CD4-positive, CD25-positive, alpha-beta regulatory T cell (primary cell): Measurements from ENCODE around the gene TARS2. TPM values are rescaled to one million over a fixed set of nuclear protein-coding genes. Genes with fewer than 3 reads are reported as not detected.

Source experiments
- ATAC-seq, 2 donors: fragments of 150-1000 bp; cut with Tn5 transposase; one replicate each; pipeline ENCODE4 v1.10.0; 2021; ENCODE audit warnings: low read depth in 2 of 2, moderate number of reproducible peaks in 2 of 2, moderate library complexity in 1 of 2
- DNase-seq, 3 donors: peaks; one replicate each; pipeline versions ENCODE4 v3.0.0 to v3.0.0-alpha.2; 2012 to 2022; ENCODE audit warnings: mixed read lengths in 1 of 3
- H3K27ac ChIP-seq: one replicate; pipeline ENCODE4 v1.7.0; 2013; ENCODE audit warnings: mild to moderate bottlenecking, low read length; ENCODE audit not compliant: insufficient read depth, poor library complexity, severe bottlenecking
- H3K27me3 ChIP-seq: one replicate; pipeline ENCODE4 v1.7.0; 2013; ENCODE audit warnings: low read length; ENCODE audit not compliant: control insufficient read depth, insufficient read depth
- H3K36me3 ChIP-seq: one replicate; pipeline ENCODE4 v1.7.0; 2013; ENCODE audit warnings: mild to moderate bottlenecking, low read length, moderate library complexity; ENCODE audit not compliant: control insufficient read depth, insufficient read depth
- H3K4me1 ChIP-seq: 2 replicates; pipeline ENCODE4 v1.7.0; 2013; ENCODE audit warnings: mild to moderate bottlenecking, low read length; ENCODE audit not compliant: insufficient read depth, control insufficient read depth, poor library complexity, severe bottlenecking
- H3K4me3 ChIP-seq: one replicate; pipeline ENCODE4 v1.7.0; 2013; ENCODE audit warnings: low read depth, mild to moderate bottlenecking, low read length, moderate library complexity
- H3K9me3 ChIP-seq, 2 experiments: 1 replicate in 1 of 2; 2 replicates in 1 of 2; pipeline ENCODE4 v1.7.0; 2013; ENCODE audit warnings: low read length in 2 of 2, mild to moderate bottlenecking in 1 of 2, moderate library complexity in 1 of 2; ENCODE audit not compliant: control insufficient read depth in 2 of 2
- H3K27ac Mint-ChIP-seq, 3 donors: one replicate each; pipeline ENCODE4 v1.8.0; 2020 to 2022; ENCODE audit warnings: mild to moderate bottlenecking in 3 of 3, mixed read lengths in 3 of 3, moderate library complexity in 2 of 3
- H3K27me3 Mint-ChIP-seq: one replicate; pipeline ENCODE4 v1.8.0; 2022; ENCODE audit warnings: mild to moderate bottlenecking, mixed read lengths
- H3K36me3 Mint-ChIP-seq: one replicate; pipeline ENCODE4 v1.8.0; 2020; ENCODE audit warnings: mixed read lengths
- H3K4me1 Mint-ChIP-seq, 4 donors: one replicate each; pipeline ENCODE4 v1.8.0; 2020 to 2022; ENCODE audit warnings: mixed read lengths in 4 of 4, mild to moderate bottlenecking in 1 of 4
- H3K4me3 Mint-ChIP-seq, 4 donors: one replicate each; pipeline ENCODE4 v1.8.0; 2020 to 2022; ENCODE audit warnings: mild to moderate bottlenecking in 4 of 4, mixed read lengths in 4 of 4, moderate library complexity in 3 of 4
- H3K9me3 Mint-ChIP-seq, 7 donors: one replicate each; pipeline ENCODE4 v1.8.0; 2020 to 2022; ENCODE audit warnings: mixed read lengths in 7 of 7, mild to moderate bottlenecking in 3 of 7, moderate library complexity in 2 of 7
- polyA plus RNA-seq, 4 donors: library from polyadenylated mRNA; unstranded; fragments of 300-500 nt; fragmentation: Illumina TruSeq; gene quantifications; one replicate each; pipeline ENCODE4 v1.2.3, GENCODE V29; 2021
- total RNA-seq: library from RNA; stranded (reverse); gene quantifications from one replicate; pipeline ENCODE4 v1.2.3, GENCODE V29; 2022

The TARS2 gene
- total RNA-seq (34.0 TPM), polyA plus RNA-seq (10 to 100 TPM; 28.6 to 36.6 (median 31.5) TPM)

DNA sequence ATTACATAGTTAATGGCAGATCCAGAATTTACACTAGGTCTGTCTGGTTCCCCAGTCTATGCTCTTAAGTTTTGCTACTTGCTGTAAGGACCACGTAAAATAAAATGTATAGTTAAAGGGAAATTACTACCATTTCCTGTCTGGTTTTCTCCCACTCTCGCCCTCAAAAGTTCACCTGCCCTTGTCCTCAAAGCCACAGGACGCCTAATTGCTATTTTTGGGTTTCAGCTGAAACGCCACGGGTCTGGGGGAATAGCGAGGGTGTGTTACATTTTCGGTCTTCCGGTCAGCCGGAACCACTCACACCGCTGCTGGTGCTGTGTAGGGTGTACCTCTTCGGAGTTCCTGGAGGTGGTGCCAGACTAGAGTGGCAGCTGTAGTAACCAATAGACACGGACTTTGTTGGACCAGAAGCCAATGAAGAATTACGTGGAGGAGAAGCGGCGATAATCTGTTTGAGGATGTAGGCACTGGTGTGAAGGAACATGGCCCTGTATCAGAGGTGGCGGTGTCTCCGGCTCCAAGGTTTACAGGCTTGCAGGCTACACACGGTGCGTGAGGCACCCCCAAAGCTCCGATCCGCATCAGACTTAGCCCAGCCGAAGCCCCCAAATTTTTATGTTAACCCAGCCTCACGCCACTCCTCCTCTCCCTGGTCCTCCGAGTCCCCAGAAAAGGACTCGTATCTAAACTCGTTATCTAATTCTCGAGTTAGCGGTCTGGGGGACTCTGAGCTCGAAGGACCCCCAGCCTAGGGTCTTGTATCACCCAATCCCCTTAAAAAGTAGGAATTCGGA, at the start of gene TARS2:
TSS of gene TARS2 (plus strand) at position 454 of the 797 bp plus-strand sequence. CDS start at position 486, 32 bp downstream.
- Mint-ChIP-seq H3K36me3 (peaks cover 29% of the 10 kb centered on the region), H3K27me3 (peaks cover 6% of the 10 kb centered on the region), H3K4me3 (peak within 1 kb of the TSS; percentile 90 to 100 (median 98)), H3K9me3 (peaks cover 0 to 2% (median 0%) of the 10 kb centered on the region in 7 donors), H3K4me1 (peaks cover 0 to 31% (median 20%) of the 10 kb centered on the region in 4 donors), H3K27ac (peak within 1 kb of the TSS; percentile 97 to 99 (median 99))
- Histone ChIP-seq H3K4me1 (peaks cover 11% of the 10 kb centered on the region), H3K4me3 (peak within 1 kb of the TSS; percentile 91), H3K27me3 (no peaks in the 10 kb centered on the region), H3K9me3 (no peaks in the 10 kb centered on the region), H3K36me3 (peaks cover 18% of the 10 kb centered on the region), H3K27ac (peak within 1 kb of the TSS; percentile 79)
- peak; percentile 89 to 99 (median 96) for DNase-seq
- ATAC-seq: peak; percentile 100

- H3K27ac Mint-ChIP-seq: peak overlapping the region in 1 of 3 donors; percentile 35
Observed at GRCh38 chr1:150441121-150441520, 46.1 kb upstream of the TARS2 start.

DNA sequence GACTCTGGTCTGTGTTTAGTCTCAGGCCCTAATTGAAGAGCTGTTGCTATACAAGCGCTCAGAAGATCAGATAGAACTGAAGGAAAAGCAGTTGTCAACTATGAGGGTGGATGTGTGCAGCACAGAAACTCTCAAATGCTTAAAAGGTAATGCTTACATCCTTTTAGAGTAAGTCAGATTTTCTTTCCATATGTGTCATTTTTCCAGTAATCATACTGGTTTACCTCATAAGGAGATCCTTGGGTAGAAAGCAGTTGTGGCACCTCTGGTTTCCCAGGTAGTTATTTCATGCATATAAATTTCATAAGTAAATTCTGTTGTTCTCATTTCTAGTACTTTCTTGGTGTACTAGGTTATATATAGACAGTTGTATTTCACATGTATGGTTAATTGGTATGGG, 43.0 kb upstream of the TARS2 start:
- Histone ChIP-seq H3K9me3 (no peaks in the 10 kb centered on the region), H3K4me1 (no peaks in the 10 kb centered on the region), H3K36me3 (peaks cover 75% of the 10 kb centered on the region), H3K27ac (no peak overlapping the region), H3K27me3 (no peaks in the 10 kb centered on the region), H3K4me3 (no peak overlapping the region)
- ATAC-seq (no peak), DNase-seq (no peak)
- H3K27ac Mint-ChIP-seq: peak overlapping the region in 1 of 3 donors; percentile 8
- H3K36me3 Mint-ChIP-seq: peaks cover 38% of the 10 kb centered on the region
- no peaks in the 10 kb centered on the region for H3K9me3 Mint-ChIP-seq
- H3K4me3 Mint-ChIP-seq: no peak overlapping the region
- peaks cover 5 to 23% (median 15%) of the 10 kb centered on the region in 4 donors for H3K4me1 Mint-ChIP-seq
- H3K27me3 Mint-ChIP-seq: no peaks in the 10 kb centered on the region

More at GRCh38 chr1:150441121-150441520, 46.1 kb upstream of the TARS2 start:
- Histone ChIP-seq H3K36me3 (peaks cover 51% of the 10 kb centered on the region), H3K4me3 (no peak overlapping the region), H3K27me3 (no peaks in the 10 kb centered on the region), H3K9me3 (no peaks in the 10 kb centered on the region), H3K4me1 (no peaks in the 10 kb centered on the region), H3K27ac (no peak overlapping the region)
- peaks cover 5 to 19% (median 15%) of the 10 kb centered on the region in 4 donors for H3K4me1 Mint-ChIP-seq
- no peak for ATAC-seq
- H3K9me3 Mint-ChIP-seq: no peaks in the 10 kb centered on the region
- H3K4me3 Mint-ChIP-seq: no peak overlapping the region
- no peaks in the 10 kb centered on the region for H3K27me3 Mint-ChIP-seq
- DNase-seq: no peak
- H3K36me3 Mint-ChIP-seq: peaks cover 24% of the 10 kb centered on the region

DNA sequence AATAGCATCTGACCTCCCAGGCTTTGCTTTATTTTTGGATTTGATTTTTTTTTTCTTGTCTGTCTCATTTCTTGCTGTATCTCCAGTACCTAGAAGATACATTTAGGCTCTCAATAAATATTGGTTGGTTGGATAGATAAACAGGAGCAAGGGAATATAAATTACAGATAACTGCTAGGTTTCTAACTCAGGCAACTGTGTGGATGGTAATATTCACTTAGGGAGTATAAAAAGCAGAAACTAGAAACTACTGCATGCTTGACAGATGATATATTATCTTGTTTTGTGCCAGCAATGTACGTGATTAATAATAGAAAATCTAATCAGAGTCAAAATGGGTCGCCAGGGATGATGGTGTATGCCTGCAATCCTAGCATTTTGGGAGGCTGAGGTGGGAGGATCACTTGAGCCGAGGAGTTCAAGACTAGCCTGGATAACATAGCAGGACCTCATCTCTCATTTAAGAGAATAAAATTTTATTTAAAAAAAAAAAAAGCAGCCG, 31.0 kb upstream of the TARS2 start:
- H3K27ac ChIP-seq: no peak overlapping the region
- H3K4me3 Mint-ChIP-seq: no peak overlapping the region
- H3K27me3 Mint-ChIP-seq: no peaks in the 10 kb centered on the region
- no peak overlapping the region for H3K4me3 ChIP-seq
- peak overlapping the region in 1 of 3 donors; percentile 48 for H3K27ac Mint-ChIP-seq
- H3K36me3 ChIP-seq: peaks cover 65% of the 10 kb centered on the region
- H3K36me3 Mint-ChIP-seq: peaks cover 29% of the 10 kb centered on the region
- ATAC-seq: no peak
- no peaks in the 10 kb centered on the region for H3K27me3 ChIP-seq
- H3K9me3 Mint-ChIP-seq: no peaks in the 10 kb centered on the region
- no peaks in the 10 kb centered on the region for H3K9me3 ChIP-seq
- peaks cover 0 to 12% (median 3%) of the 10 kb centered on the region in 4 donors for H3K4me1 Mint-ChIP-seq
- no peaks in the 10 kb centered on the region for H3K4me1 ChIP-seq
- no peak for DNase-seq

- Histone ChIP-seq H3K36me3 (peaks cover 51% of the 10 kb centered on the region), H3K9me3 (no peaks in the 10 kb centered on the region), H3K4me3 (no peak overlapping the region), H3K27ac (no peak overlapping the region), H3K27me3 (no peaks in the 10 kb centered on the region), H3K4me1 (peaks cover 5% of the 10 kb centered on the region)
- Mint-ChIP-seq H3K4me1 (peaks cover 4 to 6% (median 5%) of the 10 kb centered on the region in 4 donors), H3K27me3 (no peaks in the 10 kb centered on the region), H3K36me3 (peaks cover 24% of the 10 kb centered on the region), H3K27ac (peak overlapping the region in 2 of 3 donors; percentile 25 to 63), H3K9me3 (no peaks in the 10 kb centered on the region), H3K4me3 (no peak overlapping the region)
- ATAC-seq: peak; percentile 72 to 81
- peak; percentile 56 to 82 (median 69) for DNase-seq
Observed at GRCh38 chr1:150464422-150464826, 22.8 kb upstream of the TARS2 start.

DNA sequence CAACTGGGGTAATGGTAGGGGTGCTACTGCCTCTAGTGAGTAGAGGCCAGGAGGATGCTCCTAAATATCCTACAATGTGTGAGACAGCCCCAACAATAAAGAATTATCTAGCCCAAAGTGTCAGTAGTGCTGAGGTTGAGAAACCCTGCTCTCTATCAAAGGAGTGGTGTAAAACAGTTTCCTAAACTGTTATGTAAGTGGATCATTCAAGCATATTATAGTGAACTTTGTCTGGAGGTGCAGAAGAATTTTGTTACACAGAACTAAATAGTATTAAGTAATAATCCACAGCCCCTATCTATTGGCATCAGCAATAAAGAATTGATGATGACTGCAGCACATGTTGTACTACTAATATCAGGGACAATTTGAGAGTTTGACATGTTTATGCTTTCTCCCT, 20.3 kb upstream of the TARS2 start:
- H3K4me1 ChIP-seq: peaks cover 5% of the 10 kb centered on the region
- Mint-ChIP-seq H3K36me3 (peaks cover 37% of the 10 kb centered on the region), H3K9me3 (no peaks in the 10 kb centered on the region), H3K4me1 (peaks cover 4 to 14% (median 5%) of the 10 kb centered on the region in 4 donors), H3K4me3 (no peak overlapping the region), H3K27me3 (no peaks in the 10 kb centered on the region), H3K27ac (no peak overlapping the region)
- no peak overlapping the region for H3K4me3 ChIP-seq
- H3K27me3 ChIP-seq: no peaks in the 10 kb centered on the region
- DNase-seq (no peak), ATAC-seq (no peak)
- peaks cover 56% of the 10 kb centered on the region for H3K36me3 ChIP-seq
- no peaks in the 10 kb centered on the region for H3K9me3 ChIP-seq
- H3K27ac ChIP-seq: no peak overlapping the region

- H3K27me3 ChIP-seq: no peaks in the 10 kb centered on the region
- peaks cover 3% of the 10 kb centered on the region for H3K4me1 ChIP-seq
- no peak overlapping the region for H3K27ac Mint-ChIP-seq
- H3K4me1 Mint-ChIP-seq: peaks cover 3 to 16% (median 6%) of the 10 kb centered on the region in 4 donors
- no peak for ATAC-seq
- H3K27ac ChIP-seq: no peak overlapping the region
- peaks cover 62% of the 10 kb centered on the region for H3K36me3 ChIP-seq
- no peaks in the 10 kb centered on the region for H3K9me3 Mint-ChIP-seq
- no peaks in the 10 kb centered on the region for H3K9me3 ChIP-seq
- no peak overlapping the region for H3K4me3 ChIP-seq
- H3K36me3 Mint-ChIP-seq: peaks cover 40% of the 10 kb centered on the region
- no peaks in the 10 kb centered on the region for H3K27me3 Mint-ChIP-seq
- H3K4me3 Mint-ChIP-seq: no peak overlapping the region
- DNase-seq: no peak
Observed at GRCh38 chr1:150469291-150469690, 17.9 kb upstream of the TARS2 start.
